ENCODE data around the gene OR10A4.

DNA sequence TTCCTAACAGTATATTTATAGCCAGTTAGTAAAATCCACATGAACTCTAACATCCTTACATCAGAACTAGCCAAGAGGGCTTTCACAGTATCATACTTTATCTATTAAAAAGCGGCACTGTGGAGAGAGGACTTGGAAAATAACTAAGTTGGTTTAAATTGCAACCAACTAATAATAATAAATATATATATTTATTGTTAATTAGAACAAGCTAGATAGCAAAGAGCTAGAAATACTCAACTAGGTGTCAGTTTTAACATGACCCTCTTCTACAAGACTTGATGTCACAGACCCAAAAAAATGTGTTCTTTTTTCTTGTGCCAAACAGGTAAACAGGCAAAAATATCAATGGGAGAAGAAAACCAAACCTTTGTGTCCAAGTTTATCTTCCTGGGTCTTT lies 44.3 kb downstream of the OR10A4 start, which contains the start of gene OR2D3:
- TF ChIP-seq FOS (IDR thresholded peaks at IDR 0.05; ENCODE audit: borderline replicate concordance, extremely low read depth, insufficient read length): no peak
- TF ChIP-seq SIN3A (IDR thresholded peaks at IDR 0.05; ENCODE audit: low read depth, low read length): no peak
- TF ChIP-seq GABPA (IDR thresholded peaks at IDR 0.05; ENCODE audit: low read depth): no peak
- no peak for TF ChIP-seq SREBF1 (IDR thresholded peaks at IDR 0.05; ENCODE audit: low read length)
- no peak for TF ChIP-seq YY1 (IDR thresholded peaks at IDR 0.05; ENCODE audit: low read depth, low read length)
- no peak for TF ChIP-seq CHD1 (IDR thresholded peaks at IDR 0.05; ENCODE audit: low read depth, low read length)
- no peak for TF ChIP-seq JUND (IDR thresholded peaks at IDR 0.05; ENCODE audit: low read depth, low read length)
- TF ChIP-seq POLR2A (IDR thresholded peaks at IDR 0.05; ENCODE audit: low read depth, low read length): no peak
- TF ChIP-seq SP1 (IDR thresholded peaks at IDR 0.05; ENCODE audit: low read depth, low read length): no peak
- TF ChIP-seq RAD51 (IDR thresholded peaks at IDR 0.05): no peak
